NCI-H1436 (cell line): ENCODE measurements around the gene RPUSD1.
A peak's percentile ranks its signal among the peaks of the same experiment; 100 is the strongest.
"Not testable (repeated sequence)": the region's sequence is repeated elsewhere in the genome, so short reads cannot be mapped to it uniquely, and the experiment has no call there.

Source experiments
- DNase-seq: peaks from one replicate; lab custom pipeline; 2025; lab: John Stamatoyannopoulos, UW

Gene RPUSD1

GRCh38 chr16:745739-746138 is 42.4 kb downstream of the RPUSD1 start:
- peak; percentile 45 for DNase-seq

DNA sequence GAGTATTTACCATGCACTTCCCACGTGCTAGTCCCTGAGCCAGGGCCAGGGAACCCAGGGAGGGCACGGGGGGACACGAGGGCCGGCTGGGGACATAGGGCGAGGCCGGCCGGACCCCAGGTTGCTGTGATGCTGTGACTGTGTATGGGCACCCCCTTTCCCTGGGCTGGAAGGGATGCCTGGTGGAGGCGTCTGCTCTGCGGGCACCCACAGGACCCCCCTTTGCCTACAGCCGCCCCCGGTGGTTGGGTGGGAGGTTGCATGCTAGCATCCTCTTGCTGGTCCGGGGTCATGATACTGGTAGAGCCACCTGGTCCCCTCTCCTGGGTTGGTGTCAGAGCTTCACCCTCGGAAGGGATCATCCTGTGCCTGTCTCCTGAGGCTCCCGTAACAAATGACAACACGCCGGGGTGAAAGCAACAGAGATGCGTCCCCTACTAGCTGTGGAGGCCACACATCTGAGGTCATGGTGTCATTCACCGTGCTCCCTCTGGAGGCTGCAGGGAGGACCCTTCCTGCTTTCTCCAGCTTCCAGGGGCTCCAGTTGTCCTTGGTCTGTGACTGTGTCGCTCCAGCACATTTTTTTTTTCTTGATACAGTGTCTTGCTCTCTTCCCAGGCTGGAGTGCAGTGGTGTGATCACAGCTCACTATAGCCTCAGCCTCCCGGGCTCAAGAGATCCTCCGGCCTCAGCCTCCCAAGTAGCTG is 44.2 kb downstream of the RPUSD1 start:
- DNase-seq: no peak

DNA sequence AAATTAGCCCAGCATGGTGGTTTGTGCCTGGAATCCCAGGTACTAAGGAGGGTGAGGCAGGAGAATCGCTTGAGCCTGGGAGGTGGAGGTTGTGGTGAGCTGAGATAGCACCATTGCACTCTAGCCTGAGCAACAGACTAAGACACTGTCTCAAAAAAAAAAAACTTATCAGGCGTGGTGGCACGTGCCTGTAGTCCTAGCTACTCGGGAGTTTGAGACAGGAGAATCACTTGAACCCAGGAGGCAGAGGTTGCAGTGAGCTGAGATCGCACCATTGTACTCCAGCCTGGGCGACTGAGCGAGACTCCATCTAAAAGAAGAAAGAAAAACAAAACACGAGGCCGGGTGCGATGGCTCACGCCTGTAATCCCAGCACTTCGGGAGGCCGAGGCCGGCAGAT is 45.3 kb downstream of the RPUSD1 start:
- not testable (repeated sequence) for DNase-seq

- DNase-seq: no peak
Observed at GRCh38 chr16:741986-742629, 46.1 kb downstream of the RPUSD1 start.

DNA sequence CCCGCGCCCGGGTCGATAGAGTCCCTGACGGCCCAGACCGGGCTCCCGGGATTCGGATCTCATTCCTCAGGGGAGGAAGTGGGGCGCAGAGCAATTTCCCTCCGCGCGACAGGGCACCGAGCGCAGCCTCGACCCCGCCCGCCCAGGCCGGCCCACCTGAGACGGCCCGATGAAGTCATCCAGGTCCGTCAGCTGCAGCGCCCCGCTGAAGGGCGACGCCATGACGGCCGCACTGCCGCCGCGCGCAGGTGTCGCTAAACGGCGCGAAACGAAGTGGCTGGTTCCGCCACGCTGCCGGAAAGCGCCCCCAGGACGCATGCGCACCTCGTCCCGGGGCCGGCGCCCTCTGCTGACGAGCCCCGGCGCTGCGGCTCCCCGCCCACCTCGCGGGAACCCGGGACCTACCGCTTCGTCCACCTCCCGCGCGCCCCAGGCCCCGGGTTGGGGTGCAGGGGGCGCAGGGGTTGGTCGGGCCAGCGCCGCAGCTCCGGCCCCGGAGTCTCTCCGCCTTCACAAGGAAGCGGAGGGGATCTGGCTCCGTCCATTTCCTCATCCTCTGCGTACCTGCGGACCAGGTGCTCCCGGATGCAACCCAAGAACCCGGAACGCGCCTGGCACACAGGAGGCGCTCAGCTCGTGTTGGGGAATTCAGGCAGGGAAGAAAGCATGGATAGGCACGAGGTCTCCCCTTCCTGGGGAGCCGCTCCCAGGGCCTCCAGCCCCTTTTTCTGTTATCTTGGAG is 47.2 kb downstream of the RPUSD1 start, which contains the start of gene CIAO3:
Gene CIAO3 (minus strand): TSS at position 234 of the 742 bp plus-strand sequence. CDS start 12 bp downstream, at position 222.
- DNase-seq: peak; percentile 88

DNA sequence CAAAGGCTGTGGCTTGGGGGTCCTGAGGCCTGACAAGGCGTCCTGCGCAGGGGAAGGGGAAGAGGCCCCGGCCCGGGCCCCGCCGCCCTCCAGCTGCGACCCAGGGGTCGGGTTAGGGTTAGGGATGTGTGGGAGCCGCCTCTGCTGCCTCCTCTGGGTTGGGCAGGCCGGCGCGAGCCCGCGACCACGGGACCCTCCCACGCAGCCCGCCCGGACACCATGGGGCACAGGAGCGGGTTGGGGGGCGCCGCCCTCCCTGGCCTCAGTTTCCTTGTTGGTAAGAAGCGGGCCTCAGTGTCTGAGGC is 47.8 kb downstream of the RPUSD1 start:
- no peak for DNase-seq

GRCh38 chr16:739560-740458 is 48.4 kb downstream of the RPUSD1 start:
- no peak for DNase-seq

GRCh38 chr16:736936-737481 is 51.2 kb downstream of the RPUSD1 start:
- DNase-seq: no peak

GRCh38 chr16:735982-736453 is 52.2 kb downstream of the RPUSD1 start:
- no peak for DNase-seq

DNA sequence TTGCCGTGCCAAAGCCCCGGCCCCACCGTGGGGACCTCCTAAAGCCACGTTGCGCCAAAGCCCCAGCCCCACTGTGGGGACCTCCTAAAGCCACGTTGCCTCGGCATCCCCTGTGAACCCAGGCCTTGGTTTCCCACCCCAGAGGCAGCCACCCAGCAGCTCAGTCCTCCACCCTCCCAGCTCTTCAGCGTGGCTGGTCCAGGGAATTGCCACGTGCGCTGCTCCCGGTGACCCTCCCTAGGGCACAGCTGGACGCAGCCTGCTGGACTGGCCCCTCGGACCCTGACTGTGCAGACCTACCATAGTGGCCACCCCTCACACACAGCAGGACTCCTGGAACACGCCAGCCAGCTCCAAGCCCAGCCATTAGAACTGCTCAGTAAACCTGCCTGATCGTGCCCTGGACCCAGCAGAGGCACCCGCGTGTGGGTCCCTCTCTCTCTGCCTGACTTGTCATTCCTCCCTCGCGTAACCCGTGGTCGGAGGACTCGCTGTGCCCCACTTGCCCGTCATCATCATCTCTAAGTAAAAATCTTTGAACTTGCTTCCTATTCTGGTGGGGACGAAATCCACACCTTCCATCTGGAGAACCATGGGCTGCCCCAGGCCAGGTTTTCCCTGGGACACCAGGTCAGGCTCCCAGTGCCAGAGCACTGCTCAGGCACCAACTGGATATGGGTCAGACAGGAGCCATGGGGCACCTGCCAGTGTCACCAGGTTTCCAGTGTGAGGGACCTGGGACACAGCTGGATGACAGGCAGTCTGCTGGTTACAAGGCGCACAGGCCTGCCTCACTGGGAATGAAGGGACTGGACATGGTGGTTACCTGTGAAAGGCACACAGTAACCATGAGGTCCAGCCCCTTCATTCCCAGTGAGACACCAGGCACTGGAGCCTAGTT is 53.0 kb downstream of the RPUSD1 start:
- DNase-seq: no peak
